Left renal pelvis (tissue), 4 donors: ENCODE measurements around the gene STX5. TPM values are rescaled to one million over a fixed set of nuclear protein-coding genes. Genes with fewer than 3 reads are reported as not detected.
"Not testable (repeated sequence)": the region's sequence is repeated elsewhere in the genome, so short reads cannot be mapped to it uniquely, and the experiment has no call there.

Experiments used
- DNase-seq, 4 donors: peaks; one replicate each; pipeline ENCODE4 v3.0.0-alpha.2; 2013; ENCODE audit warnings: low read depth in 4 of 4, low spot score in 3 of 4
- polyA plus RNA-seq, 4 donors: library from polyadenylated mRNA; unstranded; fragments of 120-200 nt; gene quantifications; one replicate each; pipeline ENCODE4 v1.2.1, GENCODE V29; 2013; ENCODE audit not compliant: insufficient read length in 4 of 4

STX5 gene
- polyA plus RNA-seq, 4 donors = 53.3 to 57.3 (median 55.5) TPM

- DNase-seq = no peak
Observed at GRCh38 chr11:62832336-62833234, 734 bp upstream of the STX5 start, which contains the start of gene TEX54. TSS of gene TEX54 (minus strand) at chr11:62832841.

DNA sequence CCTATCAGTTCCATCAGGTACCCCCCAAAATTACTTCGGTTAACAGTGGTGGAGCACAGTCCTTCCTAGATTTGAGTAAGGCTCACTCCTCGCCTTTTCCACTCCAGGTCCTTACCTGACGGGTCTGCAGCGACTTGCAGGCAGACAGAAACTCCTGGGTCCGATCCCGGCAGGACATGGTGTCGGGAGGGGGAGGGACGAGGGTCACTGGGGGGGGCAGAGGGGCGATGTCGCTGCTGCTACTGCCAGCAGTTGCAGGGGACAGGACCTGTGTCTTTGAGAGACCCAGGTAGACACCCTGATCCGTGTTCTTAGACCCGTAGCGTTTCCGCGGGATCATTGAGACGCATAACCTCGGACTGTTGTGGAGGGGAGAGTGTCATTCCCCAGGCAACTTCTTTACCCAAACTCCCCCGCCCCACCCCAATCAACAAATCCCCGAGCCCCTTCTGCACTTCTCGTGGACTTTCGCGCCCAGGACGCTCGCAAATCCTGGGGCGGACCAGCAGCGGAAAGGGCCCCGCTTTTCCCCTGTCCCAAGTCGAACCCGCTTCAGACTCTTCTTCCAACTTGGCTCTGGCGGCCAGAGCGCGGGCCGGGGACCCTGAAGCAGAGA is 839 bp downstream of the STX5 start:
- peak; percentile 51 to 63 (median 60) for DNase-seq

DNA sequence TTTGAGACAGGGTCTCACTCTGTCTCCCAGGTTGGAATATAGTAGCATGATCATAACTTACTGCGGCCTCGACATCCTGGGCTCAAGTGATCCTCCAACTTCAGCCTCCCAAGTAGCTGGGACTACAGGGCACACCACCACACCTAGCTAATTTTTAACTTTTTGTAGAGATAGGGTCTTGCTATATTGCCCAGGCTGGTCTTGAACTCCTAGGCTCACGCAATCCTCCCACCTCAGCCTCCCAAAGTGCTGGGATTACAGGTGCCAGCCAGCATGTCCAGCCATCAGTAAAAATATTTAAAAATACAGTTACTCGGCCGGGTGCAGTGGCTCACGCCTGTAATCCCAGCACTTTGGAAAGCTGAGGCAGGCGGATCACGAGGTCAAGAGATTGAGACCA is 3.7 kb downstream of the STX5 start:
- DNase-seq = not testable (repeated sequence)

- no peak for DNase-seq
Observed at GRCh38 chr11:62823677-62824076, 8.2 kb downstream of the STX5 start.

GRCh38 chr11:62817129-62817528 is 14.7 kb downstream of the STX5 start:
- DNase-seq = no peak

GRCh38 chr11:62816557-62816956 is 15.3 kb downstream of the STX5 start:
- DNase-seq = no peak

DNA sequence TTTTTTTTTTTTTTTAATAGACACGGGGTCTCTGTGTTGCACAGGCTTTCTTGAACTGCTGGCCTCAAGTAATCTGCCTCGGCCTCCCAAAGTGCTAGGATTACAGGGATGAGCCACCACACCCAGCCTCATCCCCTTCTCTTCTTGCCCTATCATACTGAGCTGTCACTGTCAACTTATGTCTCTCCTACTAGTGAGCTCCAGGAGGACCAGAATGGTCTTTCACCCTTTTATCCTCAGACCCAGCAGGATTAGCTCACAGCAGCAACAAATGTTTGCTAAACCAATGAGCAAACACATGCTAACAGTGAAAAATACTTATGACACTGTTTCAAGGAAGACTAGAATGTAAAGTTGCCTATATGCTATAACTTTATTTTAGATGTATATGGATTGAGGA is 20.2 kb downstream of the STX5 start:
- DNase-seq = no peak

GRCh38 chr11:62810748-62811147 is 21.1 kb downstream of the STX5 start:
- no peak for DNase-seq

DNA sequence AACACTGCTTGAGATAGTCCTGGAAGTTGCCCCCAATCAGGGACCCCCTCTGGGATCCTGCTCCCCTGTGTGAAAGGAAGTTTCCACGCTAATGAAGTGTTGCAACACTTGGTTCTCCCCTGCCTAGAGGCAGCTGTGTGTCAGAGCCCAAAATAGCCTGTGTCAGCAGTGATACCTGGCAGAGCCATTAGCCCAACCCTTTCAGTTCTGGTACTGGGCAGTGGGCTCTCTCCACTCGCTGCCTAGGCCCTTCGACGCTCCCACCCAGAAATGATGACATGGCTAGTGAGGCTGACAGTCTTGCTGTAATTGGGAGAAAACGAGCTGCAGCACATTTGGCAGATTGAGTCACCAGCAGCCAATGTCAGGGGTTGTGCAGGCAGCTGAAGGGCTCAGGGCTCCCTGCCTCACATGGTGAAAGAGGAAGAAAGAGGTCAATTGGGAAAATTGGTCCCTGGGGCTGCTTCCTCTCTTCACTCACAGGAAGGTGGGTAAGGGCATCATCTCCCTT is 25.2 kb downstream of the STX5 start:
- no peak for DNase-seq

DNA sequence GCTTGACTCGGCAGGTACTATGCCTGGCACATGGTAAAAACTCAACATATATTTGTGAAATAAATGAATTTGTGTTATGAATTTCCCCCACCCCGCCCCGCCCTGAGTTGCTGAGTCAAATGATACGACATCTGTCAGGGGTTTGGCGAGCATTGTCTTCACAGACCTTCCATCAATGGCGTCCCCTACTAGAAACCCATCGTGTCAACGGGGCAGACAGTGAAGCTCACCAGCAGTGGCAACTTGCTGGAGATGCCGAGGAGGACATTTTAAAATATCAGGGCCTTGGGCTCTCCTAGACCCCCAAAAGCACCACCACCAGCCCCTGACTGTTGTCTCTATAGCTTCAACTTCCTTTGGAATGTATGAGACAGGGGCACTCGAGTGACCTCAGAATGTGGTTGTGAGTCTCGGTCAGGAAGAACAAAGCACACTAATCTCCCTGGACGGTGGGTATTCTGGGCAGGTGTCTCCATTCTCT is 25.9 kb downstream of the STX5 start:
- no peak for DNase-seq

GRCh38 chr11:62805076-62805892 is 26.6 kb downstream of the STX5 start, which contains the start of gene NXF1:
TSS of gene NXF1 (minus strand) at chr11:62805440. CDS start at chr11:62805356, 84 bp downstream.
- peak; percentile 89 to 93 (median 90) for DNase-seq

DNA sequence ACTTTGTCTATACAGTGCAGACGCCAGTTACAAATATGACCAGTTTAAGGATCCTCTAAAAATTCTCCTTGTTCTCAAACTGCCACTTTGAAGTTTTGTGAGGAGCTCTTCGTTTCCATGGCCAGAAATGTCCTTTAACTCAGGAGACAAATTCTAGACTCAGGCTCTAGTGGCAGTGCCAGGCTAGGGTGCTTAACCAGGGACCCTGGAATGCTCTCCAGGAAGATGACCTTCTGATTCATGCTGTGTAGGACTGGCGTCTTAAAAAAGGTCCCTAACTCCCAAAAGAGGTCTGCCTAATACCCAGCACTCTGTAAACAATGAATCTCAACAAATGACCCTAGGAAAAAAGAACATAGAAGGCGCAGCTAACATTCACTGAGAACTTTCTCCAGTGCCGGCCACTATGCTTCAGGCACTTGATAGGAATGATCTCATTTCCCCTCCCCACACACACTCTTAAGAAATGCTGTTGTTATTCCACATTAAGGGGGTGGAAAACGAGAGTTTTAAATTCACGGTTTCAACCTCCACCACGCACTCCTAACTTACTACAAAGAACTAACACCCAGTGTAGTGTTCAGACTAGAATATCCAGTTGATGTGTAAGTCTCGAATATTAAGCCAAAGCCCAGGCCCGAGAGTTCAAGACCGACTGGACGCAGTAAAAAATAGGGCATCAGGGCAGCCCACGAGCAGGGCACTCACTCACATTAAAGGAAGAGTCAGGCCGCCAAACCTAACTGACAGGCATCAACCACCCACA is 27.4 kb downstream of the STX5 start:
- no peak for DNase-seq

- no peak for DNase-seq
Observed at GRCh38 chr11:62801071-62801470, 30.8 kb downstream of the STX5 start.

DNA sequence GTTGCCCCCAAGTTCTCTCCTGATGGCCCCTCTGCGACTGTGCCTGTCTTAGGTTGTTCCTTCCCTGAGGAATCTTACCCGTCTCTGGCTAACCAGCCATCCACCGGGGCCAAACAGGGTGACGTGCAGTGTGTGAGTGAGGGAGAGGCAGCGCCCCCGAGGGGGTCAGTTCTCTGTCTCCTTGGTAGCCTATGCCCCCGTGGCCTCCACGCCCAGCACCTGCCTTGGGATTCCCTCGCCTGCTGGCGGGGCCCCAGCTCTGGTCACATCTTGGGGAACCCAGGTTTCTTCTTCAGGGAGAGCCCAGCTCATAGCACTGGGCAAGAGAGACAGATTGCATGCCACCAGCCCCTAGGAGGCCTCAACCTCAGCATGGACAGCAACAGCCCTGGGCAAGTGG is 32.4 kb downstream of the STX5 start:
- DNase-seq = no peak

- DNase-seq = no peak
Observed at GRCh38 chr11:62796281-62796680, 35.6 kb downstream of the STX5 start.

DNA sequence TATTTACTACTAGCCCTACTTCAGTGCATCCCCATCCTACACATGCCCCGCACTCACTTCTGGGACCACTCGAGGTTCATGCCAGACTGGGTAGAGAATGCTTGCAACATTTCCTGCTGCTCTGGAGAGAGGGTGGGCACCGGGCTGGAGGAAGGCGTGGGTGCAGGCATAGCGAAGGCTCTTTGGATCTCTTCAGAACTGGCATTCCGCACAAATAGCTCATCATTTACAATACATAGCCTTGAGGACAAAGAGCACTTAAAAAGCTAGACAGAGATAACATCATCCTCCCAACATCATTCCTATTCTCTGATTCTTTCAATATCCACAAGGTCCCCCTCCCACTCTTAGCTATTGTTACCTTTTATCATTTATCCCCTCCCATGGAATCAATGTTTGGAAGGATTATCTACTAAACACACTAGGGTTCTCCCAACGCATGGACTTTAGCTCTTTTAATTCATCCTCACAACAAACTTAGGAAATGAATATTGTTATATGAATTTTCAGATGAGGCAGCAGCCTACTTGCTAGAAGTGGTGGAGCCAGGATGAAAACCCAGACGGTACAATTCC is 37.6 kb downstream of the STX5 start:
- no peak for DNase-seq

DNA sequence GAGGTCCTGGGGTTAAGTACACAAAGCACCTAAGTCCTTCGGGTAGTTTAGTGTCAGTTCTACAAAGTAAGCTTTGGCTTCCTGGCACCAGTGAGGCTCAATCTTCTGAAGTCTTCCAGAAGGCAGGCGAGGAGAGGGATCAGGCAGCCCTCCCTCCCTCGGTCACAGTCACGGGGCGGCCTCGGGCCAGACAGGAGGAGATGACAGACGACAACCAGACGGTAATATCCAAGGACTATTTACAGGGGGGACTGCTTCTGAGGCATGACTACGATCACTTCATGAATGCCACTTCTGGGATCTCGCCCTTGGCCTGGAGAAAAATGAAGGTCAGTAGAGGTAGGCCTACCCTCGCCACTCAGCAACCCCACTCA is 39.7 kb downstream of the STX5 start:
- no peak for DNase-seq

DNA sequence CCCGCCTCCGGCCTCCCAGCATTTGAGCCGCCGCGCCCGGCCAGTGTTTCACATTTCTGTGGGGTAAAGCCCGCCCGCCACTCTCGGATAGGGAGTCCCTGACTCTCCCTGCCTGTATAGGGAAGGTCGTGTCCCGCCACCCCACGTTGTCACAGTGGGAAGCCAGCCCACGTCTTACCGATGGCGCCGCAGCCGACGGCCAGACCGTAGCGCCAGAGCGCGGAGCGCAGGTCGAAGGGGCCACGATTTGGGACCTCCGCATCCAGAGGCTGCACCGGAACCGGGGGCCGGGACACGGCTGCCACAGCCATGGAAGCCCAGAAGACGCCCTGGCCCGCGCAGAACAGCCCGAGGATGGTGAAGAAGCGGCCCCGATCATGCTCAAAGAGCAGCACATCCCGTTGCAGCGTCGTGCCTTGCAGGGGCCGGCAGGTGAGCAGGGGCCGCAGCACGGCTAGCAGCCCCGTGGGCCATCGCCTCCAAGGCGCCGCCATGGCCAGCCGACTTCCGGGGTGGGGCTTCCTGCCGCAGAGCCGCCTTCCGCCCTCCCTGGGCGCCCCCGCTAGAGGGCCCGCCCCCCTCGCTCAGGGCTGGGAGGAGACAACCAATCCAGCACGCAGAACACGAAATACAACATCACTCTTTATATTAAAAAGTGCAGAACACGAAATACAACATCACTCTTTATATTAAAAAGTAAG is 40.2 kb downstream of the STX5 start, which contains the start of gene TMEM223:
Gene TMEM223, minus strand, starts transcription at position 506 of the 701 bp plus-strand sequence. Its CDS starts 12 bp downstream, at position 494.
- DNase-seq = peak; percentile 62 to 73 (median 64)

DNA sequence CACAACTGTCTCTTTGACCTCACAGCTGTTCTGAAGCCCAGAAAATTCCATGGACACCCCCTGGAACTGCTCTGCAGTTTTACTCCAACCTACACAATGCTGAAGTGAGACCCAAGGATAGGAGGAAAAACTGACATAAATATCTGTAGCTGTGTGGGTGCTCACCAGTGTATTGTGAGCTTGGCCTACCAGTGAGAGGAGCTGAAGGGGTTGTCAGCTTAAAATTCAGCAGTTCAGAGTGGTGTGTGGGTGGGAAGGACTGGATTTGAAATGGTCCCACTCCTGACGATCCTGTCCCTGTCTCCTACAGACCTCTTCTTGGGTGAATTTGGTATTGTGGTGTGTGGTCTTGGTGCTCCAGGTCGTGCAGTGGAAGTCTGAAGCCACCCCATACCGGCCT is 42.3 kb downstream of the STX5 start:
- DNase-seq = no peak
